ENCODE measurements around the gene RASAL2.

DNA sequence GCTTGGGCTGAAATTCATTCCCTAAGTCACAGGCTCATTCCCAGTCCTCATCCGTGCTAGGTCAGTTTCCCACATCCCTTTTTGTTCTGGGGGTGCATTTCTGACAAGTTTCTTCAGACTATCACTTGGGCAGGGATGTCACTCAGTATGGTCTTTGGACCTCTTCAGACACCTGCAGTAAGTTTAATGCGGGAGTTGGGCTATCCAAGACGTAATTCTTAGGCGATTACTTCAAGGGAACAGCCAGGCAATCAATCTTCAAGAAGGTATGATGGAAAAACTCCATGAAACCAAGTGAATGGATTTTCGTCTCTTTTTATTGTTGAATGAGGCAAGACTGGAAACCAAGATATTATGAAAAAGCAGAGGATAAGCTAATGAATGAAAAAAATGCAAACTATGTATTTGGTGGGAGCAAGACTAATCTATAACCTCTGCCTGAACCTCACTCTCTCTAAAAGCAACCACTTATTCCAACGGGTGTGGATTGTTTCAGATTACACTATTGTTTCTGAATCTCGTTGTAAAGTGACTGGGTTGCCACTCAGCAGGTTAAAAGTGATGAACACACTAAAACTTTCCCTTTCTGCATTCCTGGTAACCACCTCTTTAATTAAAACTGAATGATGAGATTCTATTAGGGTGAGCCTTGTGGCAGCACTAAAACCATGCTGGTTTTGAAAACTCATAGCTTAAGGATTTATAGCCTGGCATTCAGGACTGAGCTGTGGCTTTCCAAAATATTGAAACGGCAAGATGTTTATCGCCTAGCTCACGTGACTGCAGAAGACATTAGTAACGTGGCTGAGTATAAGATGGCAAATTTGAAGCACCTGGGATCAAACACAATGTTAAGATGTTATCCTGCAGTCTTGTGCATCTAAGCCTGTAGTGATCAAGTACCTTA, 1.1 kb downstream of the RASAL2 start:
- TF ChIP-seq, protein P1, sequence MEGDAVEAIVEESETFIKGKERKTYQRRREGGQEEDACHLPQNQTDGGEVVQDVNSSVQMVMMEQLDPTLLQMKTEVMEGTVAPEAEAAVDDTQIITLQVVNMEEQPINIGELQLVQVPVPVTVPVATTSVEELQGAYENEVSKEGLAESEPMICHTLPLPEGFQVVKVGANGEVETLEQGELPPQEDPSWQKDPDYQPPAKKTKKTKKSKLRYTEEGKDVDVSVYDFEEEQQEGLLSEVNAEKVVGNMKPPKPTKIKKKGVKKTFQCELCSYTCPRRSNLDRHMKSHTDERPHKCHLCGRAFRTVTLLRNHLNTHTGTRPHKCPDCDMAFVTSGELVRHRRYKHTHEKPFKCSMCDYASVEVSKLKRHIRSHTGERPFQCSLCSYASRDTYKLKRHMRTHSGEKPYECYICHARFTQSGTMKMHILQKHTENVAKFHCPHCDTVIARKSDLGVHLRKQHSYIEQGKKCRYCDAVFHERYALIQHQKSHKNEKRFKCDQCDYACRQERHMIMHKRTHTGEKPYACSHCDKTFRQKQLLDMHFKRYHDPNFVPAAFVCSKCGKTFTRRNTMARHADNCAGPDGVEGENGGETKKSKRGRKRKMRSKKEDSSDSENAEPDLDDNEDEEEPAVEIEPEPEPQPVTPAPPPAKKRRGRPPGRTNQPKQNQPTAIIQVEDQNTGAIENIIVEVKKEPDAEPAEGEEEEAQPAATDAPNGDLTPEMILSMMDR (IDR thresholded peaks at IDR 0.05) = no peak
- TF ChIP-seq POLR2A (IDR thresholded peaks at IDR 0.05) (no peak), POLR2AphosphoS5 (IDR thresholded peaks at IDR 0.05) (no peak), EP300 (IDR thresholded peaks at IDR 0.05) (no peak)
